Measurements from ENCODE around the gene ROPN1B. TPM values are rescaled to one million over a fixed set of nuclear protein-coding genes. Genes with fewer than 3 reads are reported as not detected.

ROPN1B gene
- polyA plus RNA-seq, 3 donors: not detected

- Histone ChIP-seq H3K27me3 (ENCODE audit: control insufficient read depth in 2 of 2, insufficient read depth in 2 of 2, low read length in 2 of 2) (peaks cover 9 to 35% of the 10 kb centered on the region in 2 donors), H3K9ac (ENCODE audit: insufficient read depth, low read length, poor library complexity, severe bottlenecking) (no peak overlapping the region), H3K36me3 (replicated peaks in 1 of 2; ENCODE audit: control insufficient read depth in 1 of 2, insufficient read depth in 2 of 2, low read length in 2 of 2) (no peaks in the 10 kb centered on the region), H3K79me2 (ENCODE audit: insufficient read depth, low read length) (no peaks in the 10 kb centered on the region), H2AFZ (ENCODE audit: insufficient read depth, low read depth, low read length, poor library complexity, severe bottlenecking) (no peak overlapping the region), H3K4me3 (replicated peaks in 1 of 3; ENCODE audit: low read depth in 2 of 3, low read length in 3 of 3) (no peak overlapping the region), H3K4me1 (ENCODE audit: control insufficient read depth in 1 of 2, insufficient read depth in 2 of 2, low read length in 2 of 2) (no peaks in the 10 kb centered on the region), H4K20me1 (ENCODE audit: insufficient read depth, low read length) (no peaks in the 10 kb centered on the region), H3K9me3 (replicated peaks in 1 of 2; ENCODE audit: control insufficient read depth in 1 of 2, insufficient read depth in 1 of 2, low read length in 2 of 2) (peaks cover 0 to 14% of the 10 kb centered on the region in 2 donors), H3K4me2 (replicated peaks; ENCODE audit: extremely low read depth, low read length, poor library complexity, severe bottlenecking) (no peak overlapping the region), H3K27ac (ENCODE audit: low read depth in 1 of 2, low read length in 2 of 2) (no peak overlapping the region)
- no peak overlapping the region for H3K27ac Mint-ChIP-seq
- 97% methylated on average over 29 of the region's 39 CpGs for WGBS (ENCODE audit: insufficient coverage)
- peaks cover 2 to 15% (median 10%) of the 10 kb centered on the region in 7 donors for H3K9me3 Mint-ChIP-seq
- peaks cover 10 to 29% (median 20%) of the 10 kb centered on the region in 3 donors for H3K27me3 Mint-ChIP-seq (ENCODE audit: low read depth in 3 of 3)
- intact Hi-C loops (cut with micrococcal nuclease): no loop called here
- no peaks in the 10 kb centered on the region for H3K36me3 Mint-ChIP-seq
- no peak for TF ChIP-seq CTCF (IDR thresholded peaks at IDR 0.05)
- H3K4me3 Mint-ChIP-seq: no peak overlapping the region
- no peak for DNase-seq
- no peaks in the 10 kb centered on the region for H3K4me1 Mint-ChIP-seq
Measured at GRCh38 chr3:125959317-125960065, 9.5 kb upstream of the ROPN1B start.

GRCh38 chr3:125960066-125960424, 8.9 kb upstream of the ROPN1B start:
- H3K9me3 Mint-ChIP-seq: peaks cover 2 to 15% (median 10%) of the 10 kb centered on the region in 7 donors
- WGBS (ENCODE audit: insufficient coverage): 96% methylated on average over 14 of the region's 14 CpGs
- no peak overlapping the region for H3K9ac ChIP-seq (ENCODE audit: insufficient read depth, low read length, poor library complexity, severe bottlenecking)

More at GRCh38 chr3:125960066-125960424, 8.9 kb upstream of the ROPN1B start:
- Histone ChIP-seq H3K9me3 (replicated peaks in 1 of 2; ENCODE audit: control insufficient read depth in 1 of 2, insufficient read depth in 1 of 2, low read length in 2 of 2) (peaks cover 0 to 14% of the 10 kb centered on the region in 2 donors), H2AFZ (ENCODE audit: insufficient read depth, low read depth, low read length, poor library complexity, severe bottlenecking) (no peak overlapping the region), H3K4me2 (replicated peaks; ENCODE audit: extremely low read depth, low read length, poor library complexity, severe bottlenecking) (no peak overlapping the region), H3K4me3 (replicated peaks in 1 of 3; ENCODE audit: low read depth in 2 of 3, low read length in 3 of 3) (no peak overlapping the region), H3K36me3 (replicated peaks in 1 of 2; ENCODE audit: control insufficient read depth in 1 of 2, insufficient read depth in 2 of 2, low read length in 2 of 2) (no peaks in the 10 kb centered on the region), H3K79me2 (ENCODE audit: insufficient read depth, low read length) (no peaks in the 10 kb centered on the region), H3K27me3 (ENCODE audit: control insufficient read depth in 2 of 2, insufficient read depth in 2 of 2, low read length in 2 of 2) (peaks cover 9 to 32% of the 10 kb centered on the region in 2 donors), H4K20me1 (ENCODE audit: insufficient read depth, low read length) (no peaks in the 10 kb centered on the region), H3K27ac (ENCODE audit: low read depth in 1 of 2, low read length in 2 of 2) (no peak overlapping the region), H3K4me1 (ENCODE audit: control insufficient read depth in 1 of 2, insufficient read depth in 2 of 2, low read length in 2 of 2) (no peaks in the 10 kb centered on the region)
- no peak for DNase-seq
- intact Hi-C loops (cut with micrococcal nuclease): no loop called here
- no peaks in the 10 kb centered on the region for H3K36me3 Mint-ChIP-seq
- H3K4me1 Mint-ChIP-seq: no peaks in the 10 kb centered on the region
- no peak overlapping the region for H3K4me3 Mint-ChIP-seq
- no peak for TF ChIP-seq CTCF (IDR thresholded peaks at IDR 0.05)
- H3K27ac Mint-ChIP-seq: no peak overlapping the region
- H3K27me3 Mint-ChIP-seq (ENCODE audit: low read depth in 3 of 3): peaks cover 9 to 29% (median 20%) of the 10 kb centered on the region in 3 donors
